ENCODE measurements around the gene ITLN2.

DNA sequence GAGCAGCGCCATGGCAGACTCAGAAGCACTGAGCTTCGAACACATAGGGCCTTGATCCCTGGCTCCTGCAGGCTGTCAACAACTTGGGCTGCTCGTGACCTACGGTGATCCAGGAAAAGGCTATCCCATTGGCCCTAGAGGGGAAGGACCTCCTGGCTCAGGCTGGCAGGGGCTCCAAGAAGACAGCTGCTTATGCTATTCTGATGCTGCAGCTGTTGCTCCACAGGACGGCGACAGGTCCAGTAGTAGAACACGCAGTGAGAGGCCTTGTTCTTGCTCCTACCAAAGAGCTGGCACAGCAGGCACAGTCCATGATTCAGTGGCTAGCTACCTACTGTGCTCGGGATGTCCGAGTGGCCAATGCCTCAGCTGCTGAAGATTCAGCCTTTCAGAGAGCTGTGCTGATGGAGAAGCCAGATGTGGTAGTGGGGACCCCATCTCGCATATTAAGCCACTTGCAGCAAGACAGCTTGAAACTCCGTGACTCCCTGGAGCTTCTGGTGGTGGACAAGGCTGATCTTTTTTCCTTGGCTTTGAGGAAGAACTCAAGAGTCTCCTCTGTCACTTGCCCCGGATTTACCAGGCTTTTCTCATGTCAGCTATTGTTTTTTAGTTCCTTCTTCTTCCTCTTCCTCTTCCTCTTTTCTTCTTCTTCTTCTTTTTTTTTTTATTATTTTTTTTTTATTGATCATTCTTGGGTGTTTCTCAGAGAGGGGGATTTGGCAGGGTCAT lies 18.9 kb downstream of the ITLN2 start:
- TF ChIP-seq POLR2AphosphoS5 (IDR thresholded peaks at IDR 0.05; ENCODE audit: borderline replicate concordance, low read depth, low read length) (no peak), FOXP2 (optimal IDR thresholded peaks at IDR 0.05; ENCODE audit: control extremely low read depth, extremely low read length, insufficient read depth) (no peak)

Data from SK-N-MC (cell line).